Vagina (tissue), 2 donors: ENCODE data around the gene LBHD1.

Experiments
- POLR2A ChIP-seq, 2 donors: fragments of 450-650 bp; IDR thresholded peaks; one replicate each; pipeline ENCODE4 v1.6.1; 2017; ENCODE audit warnings: antibody characterized with exemption in 2 of 2, mild to moderate bottlenecking in 2 of 2, moderate library complexity in 2 of 2
- POLR2AphosphoS5 ChIP-seq, 2 donors: sonication (generic); formaldehyde crosslinking; IDR thresholded peaks; one replicate each; pipeline ENCODE4 v1.9.0; 2017; ENCODE audit warnings: antibody characterized with exemption in 2 of 2, mild to moderate bottlenecking in 2 of 2, low read depth in 1 of 2; ENCODE audit not compliant: insufficient read depth in 1 of 2
- TF ChIP-seq, protein P1 (sequence below), 3 experiments: fragments of 450-650 bp in 2 of 3; fragments of 200-600 bp in 1 of 3; sonication (generic) in 1 of 3; IDR thresholded peaks; one replicate each; pipeline ENCODE4 v1.5.1; 2017 to 2019; ENCODE audit warnings: antibody characterized with exemption in 3 of 3, mild to moderate bottlenecking in 2 of 3, moderate library complexity in 2 of 3

GRCh38 chr11:62705880-62706849 is 34.1 kb upstream of the LBHD1 start:
- TF ChIP-seq, protein P1, sequence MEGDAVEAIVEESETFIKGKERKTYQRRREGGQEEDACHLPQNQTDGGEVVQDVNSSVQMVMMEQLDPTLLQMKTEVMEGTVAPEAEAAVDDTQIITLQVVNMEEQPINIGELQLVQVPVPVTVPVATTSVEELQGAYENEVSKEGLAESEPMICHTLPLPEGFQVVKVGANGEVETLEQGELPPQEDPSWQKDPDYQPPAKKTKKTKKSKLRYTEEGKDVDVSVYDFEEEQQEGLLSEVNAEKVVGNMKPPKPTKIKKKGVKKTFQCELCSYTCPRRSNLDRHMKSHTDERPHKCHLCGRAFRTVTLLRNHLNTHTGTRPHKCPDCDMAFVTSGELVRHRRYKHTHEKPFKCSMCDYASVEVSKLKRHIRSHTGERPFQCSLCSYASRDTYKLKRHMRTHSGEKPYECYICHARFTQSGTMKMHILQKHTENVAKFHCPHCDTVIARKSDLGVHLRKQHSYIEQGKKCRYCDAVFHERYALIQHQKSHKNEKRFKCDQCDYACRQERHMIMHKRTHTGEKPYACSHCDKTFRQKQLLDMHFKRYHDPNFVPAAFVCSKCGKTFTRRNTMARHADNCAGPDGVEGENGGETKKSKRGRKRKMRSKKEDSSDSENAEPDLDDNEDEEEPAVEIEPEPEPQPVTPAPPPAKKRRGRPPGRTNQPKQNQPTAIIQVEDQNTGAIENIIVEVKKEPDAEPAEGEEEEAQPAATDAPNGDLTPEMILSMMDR (IDR thresholded peaks at IDR 0.05) = no peak
- TF ChIP-seq POLR2A (IDR thresholded peaks at IDR 0.05) = peak in 1 of 2 donors; percentile 25
- peak; percentile 76 to 87 for TF ChIP-seq POLR2AphosphoS5 (IDR thresholded peaks at IDR 0.05; ENCODE audit: insufficient read depth in 1 of 2, low read depth in 1 of 2)
